Smooth muscle cell (in vitro differentiated cells): ENCODE results near the gene COL23A1. TPM values are rescaled to one million over a fixed set of nuclear protein-coding genes. Genes with fewer than 3 reads are reported as not detected.

Experiments
- DNase-seq: peaks from one replicate; lab custom pipeline; 2025; ENCODE audit not compliant: unreplicated experiment; lab: John Stamatoyannopoulos, UW
- H2AFZ ChIP-seq: fragments of 200-600 bp; sonication (generic); 2 replicates; pipeline ENCODE4 v1.6.0; 2016; ENCODE audit warnings: antibody characterized with exemption, low read depth, mild to moderate bottlenecking
- H3F3A ChIP-seq: fragments of 200-600 bp; sonication (generic); 2 replicates; pipeline ENCODE4 v1.6.0; 2017; ENCODE audit warnings: antibody characterized with exemption, low read depth
- H3K27ac ChIP-seq: fragments of 200-600 bp; sonication (generic); 2 replicates; pipeline ENCODE4 v1.5.1; 2016; ENCODE audit warnings: low read depth, mild to moderate bottlenecking
- H3K27me3 ChIP-seq: fragments of 200-600 bp; sonication (generic); 2 replicates; pipeline ENCODE4 v1.6.1; 2016; ENCODE audit warnings: low read depth, mild to moderate bottlenecking
- H3K36me3 ChIP-seq: fragments of 200-600 bp; sonication (generic); 2 replicates; pipeline ENCODE4 v1.5.1; 2016; ENCODE audit warnings: low read depth
- H3K4me1 ChIP-seq: fragments of 200-600 bp; sonication (generic); 2 replicates; pipeline ENCODE4 v1.5.1; 2016; ENCODE audit warnings: low read depth
- H3K4me2 ChIP-seq: fragments of 200-600 bp; sonication (generic); 2 replicates; pipeline ENCODE4 v1.6.0; 2016; ENCODE audit warnings: mild to moderate bottlenecking
- H3K4me3 ChIP-seq: fragments of 200-600 bp; sonication (generic); 2 replicates; pipeline ENCODE4 v1.5.1; 2016; ENCODE audit warnings: mild to moderate bottlenecking
- H3K79me2 ChIP-seq: fragments of 200-600 bp; sonication (generic); 2 replicates; pipeline ENCODE4 v1.6.0; 2016; ENCODE audit warnings: low read depth, mild to moderate bottlenecking
- H3K9ac ChIP-seq: fragments of 200-600 bp; sonication (generic); 2 replicates; pipeline ENCODE4 v1.6.0; 2016; ENCODE audit warnings: low read depth
- H3K9me3 ChIP-seq: fragments of 200-600 bp; sonication (generic); replicated peaks from 2 replicates; pipeline ENCODE4 v1.5.1; 2016; ENCODE audit warnings: low read depth
- H4K20me1 ChIP-seq: fragments of 200-600 bp; sonication (generic); 2 replicates; pipeline ENCODE4 v1.6.0; 2016; ENCODE audit warnings: low read depth
- CTCF ChIP-seq: fragments of 200-600 bp; sonication (generic); IDR thresholded peaks from 2 replicates; pipeline ENCODE4 v1.5.1; 2017; ENCODE audit warnings: borderline replicate concordance, mild to moderate bottlenecking, antibody characterized with exemption; ENCODE audit not compliant: insufficient read depth, poor library complexity, severe bottlenecking
- WGBS: methylation state at CpG from one replicate; pipeline ENCODE4 v1.1.7; 2016; ENCODE audit warnings: low lambda C conversion rate; 5-methylcytosine and 5-hydroxymethylcytosine counted together
- polyA plus RNA-seq: library from polyadenylated mRNA; unstranded; fragments of >200 nt; fragmentation: Nextera tagmentation; extraction: Ambion mirVana; gene quantifications from 2 replicates; pipeline ENCODE4 v1.2.1, GENCODE V29; 2016
- total RNA-seq: library from RNA; depleted of rRNA; stranded (reverse); fragments of >200 nt; gene quantifications from 2 replicates; pipeline ENCODE4 v1.2.3, GENCODE V29; 2014

The COL23A1 gene
- total and polyA plus RNA-seq, 2 experiments from 2014 or later, result 5.3 to 27.4 TPM

- Histone ChIP-seq H3F3A (no peaks in the 10 kb centered on the region), H3K4me2 (no peak overlapping the region), H4K20me1 (no peaks in the 10 kb centered on the region), H3K36me3 (no peaks in the 10 kb centered on the region), H2AFZ (no peak overlapping the region), H3K4me1 (no peaks in the 10 kb centered on the region), H3K79me2 (no peaks in the 10 kb centered on the region), H3K9ac (no peak overlapping the region), H3K27ac (no peak overlapping the region), H3K4me3 (no peak overlapping the region), H3K27me3 (no peaks in the 10 kb centered on the region), H3K9me3 (no peaks in the 10 kb centered on the region)
- 96% methylated on average over 12 of the region's 12 CpGs for WGBS
- no peak for DNase-seq
- no peak for TF ChIP-seq CTCF
These were observed 82.9 kb downstream of the COL23A1 start for GRCh38 chr5:178507151-178507932.

GRCh38 chr5:178505639-178506407, 84.4 kb downstream of the COL23A1 start:
- H2AFZ ChIP-seq, result no peak overlapping the region
- DNase-seq, result no peak
- H3K4me1 ChIP-seq, result no peaks in the 10 kb centered on the region
- no peak overlapping the region for H3K4me2 ChIP-seq
- H3K27ac ChIP-seq, result no peak overlapping the region
- H3F3A ChIP-seq, result no peaks in the 10 kb centered on the region
- no peak for TF ChIP-seq CTCF
- H3K36me3 ChIP-seq, result no peaks in the 10 kb centered on the region
- no peak overlapping the region for H3K9ac ChIP-seq
- no peaks in the 10 kb centered on the region for H3K79me2 ChIP-seq
- 96% methylated on average over 13 of the region's 13 CpGs for WGBS
- H4K20me1 ChIP-seq, result no peaks in the 10 kb centered on the region
- H3K27me3 ChIP-seq, result no peaks in the 10 kb centered on the region
- no peak overlapping the region for H3K4me3 ChIP-seq
- H3K9me3 ChIP-seq, result no peaks in the 10 kb centered on the region

- Histone ChIP-seq H2AFZ (no peak overlapping the region), H3K4me3 (no peak overlapping the region), H3K9ac (no peak overlapping the region), H3F3A (no peaks in the 10 kb centered on the region), H3K4me2 (no peak overlapping the region), H3K27me3 (no peaks in the 10 kb centered on the region), H3K27ac (no peak overlapping the region), H3K4me1 (no peaks in the 10 kb centered on the region), H4K20me1 (no peaks in the 10 kb centered on the region), H3K79me2 (no peaks in the 10 kb centered on the region), H3K36me3 (no peaks in the 10 kb centered on the region), H3K9me3 (no peaks in the 10 kb centered on the region)
- TF ChIP-seq CTCF, result no peak
- DNase-seq, result no peak
- WGBS, result 96% methylated on average over 11 of the region's 11 CpGs
These were observed 85.7 kb downstream of the COL23A1 start for GRCh38 chr5:178504340-178504960.
